ENCODE data around the gene IFITM2.
"Not testable (repeated sequence)": the region's sequence is repeated elsewhere in the genome, so short reads cannot be mapped to it uniquely, and the experiment has no call there.

The IFITM2 gene

GRCh38 chr11:318405-319120 lies 10.9 kb downstream of the IFITM2 start:
- peak in 2 of 10 donors; percentile 44 to 57 for DNase-seq

DNA sequence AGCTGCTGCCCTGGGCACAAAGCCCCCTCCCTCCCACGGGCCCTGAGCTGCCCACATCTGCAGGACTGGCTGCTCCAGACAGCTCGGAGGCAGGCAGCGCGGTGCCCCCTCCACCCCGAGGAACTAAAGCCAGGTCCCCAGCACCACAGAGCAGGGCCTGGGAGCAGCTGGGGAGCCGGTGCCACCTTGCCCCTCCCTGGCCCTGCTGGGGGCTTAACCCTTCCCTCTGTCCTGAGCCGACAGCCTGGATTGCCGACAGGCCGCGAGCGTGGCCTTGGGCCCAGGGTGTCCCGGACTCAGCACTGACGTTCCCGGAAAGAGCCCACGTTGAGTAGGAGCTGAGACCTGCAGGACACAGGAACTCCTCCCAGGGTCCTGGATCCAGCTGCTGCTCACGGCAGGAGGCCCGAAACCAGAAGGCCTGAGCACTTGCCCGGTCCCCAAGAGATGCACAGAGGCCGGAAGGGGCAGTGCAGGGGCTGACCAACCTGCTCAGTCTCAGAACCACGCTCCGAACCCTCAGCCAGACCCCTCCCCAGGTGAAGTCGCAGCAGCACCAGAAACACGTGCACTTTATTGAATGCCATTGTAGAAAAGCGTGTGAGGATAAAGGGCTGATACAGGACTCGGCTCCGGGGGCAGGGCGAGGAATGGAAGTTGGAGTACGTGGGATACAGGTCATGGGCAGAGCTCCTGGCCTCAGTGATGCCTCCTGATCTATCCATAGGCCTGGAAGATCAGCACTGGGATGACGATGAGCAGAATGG lies 11.7 kb downstream of the IFITM2 start:
- intact Hi-C loops (cut with DNase I), result not testable (repeated sequence)
- peak in 2 of 10 donors; percentile 41 to 73 for DNase-seq

More at GRCh38 chr11:318405-319120, 10.9 kb downstream of the IFITM2 start:
- intact Hi-C loops (cut with DNase I), result not testable (repeated sequence)

GRCh38 chr11:319888-320273 lies 12.3 kb downstream of the IFITM2 start:
- intact Hi-C loops (cut with DNase I), result not testable (repeated sequence)
- peak in 2 of 10 donors; percentile 54 to 56 for DNase-seq

- intact Hi-C loops (cut with DNase I), result no loop called here
- DNase-seq, result peak in 2 of 10 donors; percentile 56 to 66
These were observed 16.5 kb downstream of the IFITM2 start for GRCh38 chr11:324156-324555.

DNA sequence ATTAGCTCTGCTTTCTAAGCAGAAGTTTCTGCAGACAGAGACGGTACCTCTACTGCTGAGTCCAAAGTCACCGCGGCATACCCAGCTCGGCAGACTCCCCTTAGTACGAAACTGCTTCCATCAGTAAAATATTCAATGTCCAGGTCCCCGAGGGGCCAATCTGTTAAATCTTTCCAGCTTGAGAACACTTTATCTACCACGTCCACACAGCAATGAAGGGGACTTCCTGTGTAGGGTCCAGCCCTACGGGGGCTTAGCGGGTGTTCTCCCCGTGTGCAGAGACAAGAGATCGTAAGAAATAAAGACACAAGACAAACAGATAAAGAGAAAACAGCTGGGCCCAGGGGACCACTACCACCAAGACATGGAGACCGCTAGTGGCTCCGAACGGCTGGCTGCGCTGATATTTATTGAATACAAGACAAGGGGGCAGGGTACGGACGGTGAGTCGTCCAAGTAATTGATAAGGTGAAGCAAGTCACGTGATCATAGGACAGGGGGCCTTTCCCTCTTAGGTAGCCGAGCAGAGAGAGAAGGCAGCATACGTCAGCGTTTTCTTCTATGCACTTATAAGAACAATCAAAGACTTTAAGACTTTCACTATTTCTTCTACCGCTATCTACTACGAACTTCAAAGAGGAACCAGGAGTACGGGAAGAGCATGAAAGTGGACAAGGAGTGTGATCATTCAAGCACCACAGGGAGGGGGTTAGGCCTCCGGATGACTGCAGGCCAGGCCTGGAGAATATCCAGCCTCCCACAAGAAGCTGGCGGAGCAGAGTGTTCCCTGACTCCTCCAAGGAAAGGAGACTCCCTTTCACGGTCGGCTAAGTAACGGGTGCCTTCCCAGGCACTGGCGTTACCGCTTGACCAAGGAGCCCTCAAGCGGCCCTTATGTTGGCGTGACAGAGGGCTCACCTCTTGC lies 17.2 kb downstream of the IFITM2 start:
- intact Hi-C loops (cut with DNase I), result not testable (repeated sequence)
- peak in 3 of 10 donors; percentile 44 to 88 (median 66) for DNase-seq

GRCh38 chr11:325796-326591 lies 18.4 kb downstream of the IFITM2 start:
- DNase-seq, result peak in 2 of 10 donors; percentile 55 to 59
- intact Hi-C loops (cut with DNase I), result no loop called here

DNA sequence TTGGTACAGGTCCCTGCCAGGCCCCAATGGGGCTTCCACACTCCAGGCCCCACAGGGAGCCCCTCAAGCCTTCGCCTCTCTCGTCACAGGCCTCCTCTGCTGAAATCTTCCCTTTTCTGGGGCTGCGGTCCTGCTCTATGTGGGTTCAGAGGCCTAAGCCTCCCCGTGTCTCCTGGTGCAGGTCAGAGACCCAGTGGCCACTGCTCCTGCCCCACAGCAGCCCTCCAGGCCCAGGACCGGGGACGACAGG lies 18.9 kb downstream of the IFITM2 start:
- intact Hi-C loops (cut with DNase I), result no loop called here
- peak in 1 of 10 donors; percentile 70 for DNase-seq

GRCh38 chr11:326842-327580 lies 19.4 kb downstream of the IFITM2 start:
- intact Hi-C loops (cut with DNase I), result no loop called here
- peak in 8 of 10 donors; percentile 29 to 90 (median 46) for DNase-seq

- intact Hi-C loops (cut with DNase I), result no loop called here
These were observed 19.9 kb downstream of the IFITM2 start for GRCh38 chr11:327581-327923.

GRCh38 chr11:328012-328411 lies 20.4 kb downstream of the IFITM2 start:
- intact Hi-C loops (cut with DNase I), result no loop called here
- DNase-seq, result peak in 2 of 10 donors; percentile 15 to 39

More at GRCh38 chr11:327581-327923, 19.9 kb downstream of the IFITM2 start:
- DNase-seq, result peak in 1 of 10 donors; percentile 82

GRCh38 chr11:328516-329100 lies 21.0 kb downstream of the IFITM2 start:
- peak in 2 of 10 donors; percentile 12 to 14 for DNase-seq
- intact Hi-C loops (cut with DNase I), result not testable (repeated sequence)

DNA sequence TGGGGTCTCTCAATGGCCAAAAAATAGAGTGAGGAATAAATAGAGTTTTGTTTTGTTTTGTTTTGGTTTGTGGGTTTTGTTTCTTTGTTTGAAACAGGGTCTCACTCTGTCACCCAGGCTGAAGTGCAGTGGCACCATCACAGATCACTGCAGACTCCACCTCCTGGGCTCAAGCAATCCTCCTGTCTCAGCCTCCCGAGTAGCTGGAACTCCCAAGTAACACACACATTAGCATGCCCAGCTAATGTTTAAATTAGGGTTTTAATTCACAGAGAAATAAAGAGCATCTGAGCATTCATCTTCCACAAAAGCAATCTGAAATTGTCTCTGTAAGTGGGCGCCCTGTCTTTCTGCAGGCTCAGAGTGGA lies 22.3 kb downstream of the IFITM2 start:
- intact Hi-C loops (cut with DNase I), result no loop called here
- DNase-seq, result peak in 2 of 10 donors; percentile 11 to 14

GRCh38 chr11:330307-330693 lies 22.7 kb downstream of the IFITM2 start:
- intact Hi-C loops (cut with DNase I), result no loop called here
- DNase-seq, result peak in 2 of 10 donors; percentile 53 to 55

DNA sequence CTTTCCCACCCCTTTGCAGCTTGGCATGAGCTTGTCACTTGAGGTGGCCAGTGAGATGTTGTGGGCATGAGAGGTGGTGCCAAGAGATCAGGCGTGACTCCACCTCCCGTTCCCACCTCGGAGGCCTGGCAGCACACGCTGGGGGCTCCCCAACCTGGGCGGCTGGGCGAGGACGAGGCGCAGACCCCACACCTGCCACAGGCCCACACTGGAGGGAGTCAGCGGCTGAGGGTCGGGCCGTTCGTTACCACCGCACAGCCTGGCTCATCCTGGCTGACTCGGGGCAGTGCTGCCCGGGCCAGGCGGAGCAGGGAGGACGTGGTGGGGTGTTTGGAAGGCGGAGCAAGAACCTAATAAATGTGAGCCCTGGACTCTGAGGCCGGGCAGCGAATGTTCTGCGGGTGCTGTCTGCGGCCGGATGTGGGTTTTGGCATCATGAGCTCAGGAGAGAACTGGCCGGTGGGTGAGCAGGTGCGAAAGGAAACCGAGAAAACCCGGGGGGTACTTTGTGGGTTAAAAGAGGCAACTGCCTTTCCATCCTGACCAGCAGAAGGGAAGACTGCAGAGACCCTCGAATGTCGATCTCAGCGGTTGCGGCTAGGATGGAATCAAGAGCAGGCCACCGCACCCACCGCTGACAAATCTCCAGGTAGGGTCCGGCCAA lies 23.2 kb downstream of the IFITM2 start:
- peak in 2 of 10 donors; percentile 73 to 75 for DNase-seq
- intact Hi-C loops (cut with DNase I), result no loop called here

- intact Hi-C loops (cut with DNase I), result no loop called here
- DNase-seq, result peak in 2 of 10 donors; percentile 33 to 57
These were observed 23.9 kb downstream of the IFITM2 start for GRCh38 chr11:331358-332060.

DNA sequence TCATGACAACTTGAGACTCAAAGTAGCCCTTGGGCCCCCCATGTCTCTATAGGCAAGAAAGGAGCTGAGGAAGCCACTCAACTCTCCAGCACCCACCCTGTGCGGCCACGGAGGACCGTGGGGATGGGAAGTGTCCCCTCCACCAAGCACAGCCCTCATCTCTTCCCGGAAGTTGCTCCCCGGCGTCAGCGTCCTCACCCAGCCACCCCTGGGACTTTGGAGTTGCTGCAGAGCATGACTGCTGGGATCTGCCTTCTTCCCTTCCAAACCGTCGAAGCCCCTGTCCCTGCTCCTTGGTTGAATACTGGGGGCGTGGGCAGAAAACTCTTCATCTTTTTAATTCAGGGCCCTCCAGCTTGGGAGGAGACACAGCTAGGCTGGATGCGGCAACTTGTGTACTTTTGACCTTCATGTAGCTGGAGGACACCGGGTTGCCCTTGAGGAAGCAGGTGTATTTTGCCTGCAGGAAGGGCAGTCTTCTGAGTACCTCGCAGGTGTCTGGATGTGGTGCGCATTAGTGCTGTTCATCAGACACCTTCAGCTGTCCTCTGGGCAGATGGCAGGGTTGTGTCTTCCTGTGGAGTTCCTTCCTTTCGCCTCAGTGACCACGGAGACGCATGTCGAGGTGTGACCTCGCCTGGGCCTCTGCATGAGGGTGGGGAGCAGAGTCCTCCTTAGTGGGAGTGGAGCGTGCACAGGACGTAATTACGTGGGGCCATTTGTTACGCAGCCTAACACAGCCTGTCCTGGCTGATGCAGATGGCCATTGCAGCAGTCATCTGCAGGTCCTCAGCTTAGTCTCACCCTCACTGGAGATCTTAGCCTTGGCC lies 25.2 kb downstream of the IFITM2 start:
- intact Hi-C loops (cut with DNase I), result no loop called here
- peak in 2 of 10 donors; percentile 41 to 63 for DNase-seq
